NCI-H2029 (cell line): ENCODE measurements around the gene NAA25.
"Not testable (repeated sequence)": the region's sequence is repeated elsewhere in the genome, so short reads cannot be mapped to it uniquely, and the experiment has no call there.

Source experiments
- DNase-seq: peaks from one replicate; lab custom pipeline; 2025; lab: John Stamatoyannopoulos, UW

The NAA25 gene

GRCh38 chr12:112116232-112117060 lies 7.9 kb upstream of the NAA25 start:
- DNase-seq = peak; percentile 65

DNA sequence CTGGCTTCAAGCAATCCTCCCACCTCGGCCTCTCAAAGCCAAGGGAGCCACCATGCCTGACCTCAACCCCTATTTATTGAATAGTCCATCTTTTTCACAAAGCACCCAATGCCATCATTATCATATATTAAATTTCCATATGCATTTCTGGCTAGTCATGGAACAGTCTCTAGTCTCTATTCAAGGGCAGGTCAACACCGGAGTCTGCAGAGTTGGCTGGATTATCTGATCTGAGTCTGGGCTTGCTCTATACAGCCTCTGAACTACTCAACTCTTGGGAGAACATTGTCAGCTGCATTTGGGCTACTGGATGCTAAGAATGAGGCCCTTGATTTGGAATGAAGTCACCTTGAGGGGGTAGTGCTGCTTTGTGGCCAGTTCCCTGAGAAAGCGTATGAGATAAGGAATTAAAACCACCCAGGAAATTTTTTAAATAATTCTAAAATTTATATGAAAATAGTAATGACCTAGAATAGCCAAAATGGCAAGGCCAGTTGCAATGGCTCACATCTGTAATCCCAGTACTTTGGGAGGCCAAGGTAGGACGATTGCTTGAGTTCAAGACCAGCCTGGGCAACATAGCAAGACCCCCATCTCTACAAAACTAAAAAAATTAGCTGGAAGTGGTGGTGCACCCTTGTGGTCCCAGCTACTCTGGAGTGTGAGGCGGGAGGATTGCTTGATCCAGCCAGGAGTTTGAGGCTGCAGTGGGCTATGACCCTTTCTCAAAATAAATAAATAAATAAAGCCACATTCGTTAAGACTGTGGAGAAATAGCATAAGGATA lies 6.9 kb upstream of the NAA25 start:
- no peak for DNase-seq

- DNase-seq = peak; percentile 34
Observed at GRCh38 chr12:112112409-112113133, 4.0 kb upstream of the NAA25 start.

GRCh38 chr12:112111931-112112330 lies 3.3 kb upstream of the NAA25 start:
- no peak for DNase-seq

DNA sequence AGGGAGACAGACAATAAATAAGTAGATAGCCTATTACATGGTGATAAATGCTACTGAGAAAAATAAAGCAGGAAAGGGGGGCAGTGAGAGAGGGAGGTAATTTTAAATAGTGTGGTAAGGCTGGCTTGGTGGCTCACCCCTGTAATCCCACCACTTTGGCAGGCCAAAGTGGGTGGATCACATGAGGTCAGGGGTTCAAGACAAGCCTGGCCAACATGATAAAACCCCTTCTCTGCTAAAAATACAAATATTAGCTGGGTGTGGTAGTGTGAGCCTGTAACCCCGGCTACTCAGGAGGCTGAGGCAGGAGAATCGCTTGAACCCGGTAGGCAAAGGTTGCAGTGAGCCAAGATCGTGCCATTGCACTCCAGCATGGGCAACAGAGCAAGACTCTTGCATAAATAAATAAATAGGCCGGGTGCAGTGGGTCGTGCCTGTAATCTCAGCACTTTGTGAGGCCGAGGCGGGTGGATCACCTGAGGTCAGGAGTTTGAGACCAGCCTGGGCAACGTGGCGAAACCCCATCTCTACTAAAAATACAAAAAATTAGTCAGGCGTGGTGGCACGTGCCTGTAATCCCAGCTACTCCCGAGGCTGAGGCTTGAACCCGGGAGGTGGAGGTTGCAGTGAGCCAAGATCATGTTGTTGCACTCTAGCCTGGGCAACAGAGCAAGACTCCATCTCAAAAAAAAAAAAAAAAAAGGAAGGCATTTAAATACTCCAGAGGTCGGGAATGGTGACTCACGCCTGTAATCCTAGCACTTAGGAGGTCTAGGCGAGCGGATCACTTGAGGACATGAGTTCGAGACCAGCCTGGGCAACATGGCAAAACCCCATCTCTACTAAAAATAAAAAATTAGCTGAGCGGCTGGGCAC lies 2.4 kb upstream of the NAA25 start:
- not testable (repeated sequence) for DNase-seq

DNA sequence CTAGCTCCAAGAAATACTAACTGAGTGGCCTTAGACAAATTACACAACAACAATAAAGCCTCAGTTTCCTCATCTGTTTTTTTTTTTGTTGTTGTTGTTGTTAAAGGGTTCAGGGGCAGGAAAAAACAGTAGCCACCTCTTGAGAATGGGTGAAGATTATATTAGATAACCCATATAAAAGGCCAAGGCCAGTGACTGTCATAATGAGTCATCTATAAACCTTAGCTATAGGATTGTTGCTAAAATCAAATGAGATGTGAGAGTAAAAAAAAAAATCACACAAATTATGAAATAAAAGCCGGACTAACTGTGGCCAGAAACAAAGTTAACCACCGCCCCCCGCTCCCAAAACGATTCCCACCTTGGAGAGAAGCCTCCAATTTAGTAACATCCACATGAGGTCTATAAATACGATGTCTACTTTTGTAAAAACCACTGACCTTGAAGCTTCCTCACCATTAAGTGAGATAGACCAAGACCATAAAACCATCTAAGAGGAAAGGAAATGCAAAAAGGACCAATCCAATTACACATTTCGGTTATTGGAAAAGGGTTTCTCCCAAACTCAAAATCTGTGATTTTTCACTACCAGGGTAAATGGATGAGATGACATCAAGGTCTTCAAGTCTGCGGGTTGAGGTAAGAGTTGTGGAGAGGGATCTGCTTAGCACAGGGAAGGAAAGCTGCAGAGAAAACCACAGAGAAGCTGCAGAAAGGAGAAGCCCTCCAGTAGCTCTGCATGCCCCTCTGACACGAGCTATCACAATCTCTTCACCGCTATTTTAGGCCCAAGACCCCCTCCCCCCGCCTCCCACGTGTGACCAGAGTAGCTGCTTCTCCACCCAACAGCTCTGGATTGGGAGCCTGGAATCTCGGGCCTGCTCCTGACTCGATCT lies 1.0 kb downstream of the NAA25 start:
- no peak for DNase-seq

GRCh38 chr12:112105891-112106290 lies 2.7 kb downstream of the NAA25 start:
- DNase-seq = no peak

DNA sequence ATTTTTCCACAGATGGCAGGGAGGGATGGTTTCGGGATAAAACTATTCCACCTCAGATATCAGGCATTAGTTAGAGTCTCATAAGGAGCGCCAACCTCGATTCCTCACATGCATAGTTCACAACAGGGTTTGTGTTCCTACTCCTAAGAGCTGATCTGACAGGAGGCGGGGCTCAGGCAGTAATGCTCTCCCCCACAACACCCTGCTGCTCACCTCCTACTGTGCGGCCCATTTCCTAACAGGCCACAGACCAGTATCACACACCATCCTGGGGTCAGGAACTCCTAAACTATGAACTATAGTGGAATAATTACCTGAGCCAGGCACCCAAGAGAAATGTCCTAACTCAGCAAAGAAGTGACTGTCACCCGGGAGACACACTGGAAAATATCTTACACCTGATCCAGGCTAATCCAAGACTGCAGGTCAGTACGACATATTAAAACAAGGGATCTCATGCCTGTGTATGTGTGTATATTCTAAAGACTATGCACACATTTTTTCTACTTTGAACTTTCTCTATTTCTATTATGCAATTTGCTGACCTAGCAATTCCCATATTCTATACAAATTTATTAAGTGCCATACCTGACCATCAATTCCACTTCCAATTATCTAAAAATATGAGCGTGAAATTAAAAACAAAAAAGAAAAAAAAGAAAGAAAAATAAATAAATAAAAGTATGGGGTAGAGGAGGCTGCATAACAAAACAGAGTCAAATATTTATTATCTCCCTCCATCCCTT lies 4.7 kb downstream of the NAA25 start:
- DNase-seq = no peak

- DNase-seq = not testable (repeated sequence)
Observed at GRCh38 chr12:112102746-112103145, 5.8 kb downstream of the NAA25 start.

GRCh38 chr12:112102127-112102526 lies 6.5 kb downstream of the NAA25 start:
- DNase-seq = no peak

GRCh38 chr12:112100500-112100899 lies 8.1 kb downstream of the NAA25 start:
- not testable (repeated sequence) for DNase-seq

- no peak for DNase-seq
Observed at GRCh38 chr12:112097641-112098040, 10.9 kb downstream of the NAA25 start.

DNA sequence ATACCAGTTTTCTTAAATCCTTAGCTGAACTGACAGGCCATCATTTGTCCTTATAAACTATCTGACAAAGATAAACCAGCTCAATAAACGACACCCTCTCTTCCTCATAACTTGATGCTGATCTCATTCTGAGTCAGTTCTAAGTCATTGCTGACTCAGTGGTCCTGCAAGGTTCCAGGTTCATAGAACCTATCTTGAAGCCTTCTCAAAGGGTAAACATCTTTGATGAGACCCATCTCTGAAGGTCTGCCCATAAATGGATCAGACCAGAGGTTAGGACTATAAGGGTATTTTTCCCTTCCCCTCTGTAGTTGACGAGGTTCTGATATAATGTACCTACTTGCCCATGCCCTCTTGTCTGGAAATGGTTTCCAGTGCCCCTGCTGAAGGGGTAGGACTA lies 11.9 kb downstream of the NAA25 start:
- DNase-seq = no peak

DNA sequence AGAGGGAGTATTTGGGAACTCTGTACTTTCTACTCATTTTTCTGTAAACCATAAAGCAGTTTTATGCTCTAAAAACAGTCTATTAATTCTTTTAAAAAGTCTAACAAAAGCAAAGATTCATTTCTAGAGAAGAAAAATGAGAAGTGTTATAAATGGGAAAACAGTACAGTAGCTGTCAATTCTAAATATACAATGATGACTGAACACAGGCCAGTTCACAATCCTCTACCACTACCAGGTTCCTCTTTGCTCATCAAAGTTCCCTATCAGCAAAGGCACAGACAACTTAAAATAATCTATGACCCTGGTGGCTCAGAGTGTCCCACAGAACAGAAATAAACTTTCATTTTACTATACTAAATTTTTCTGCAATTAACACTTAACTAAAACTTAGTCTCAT lies 12.5 kb downstream of the NAA25 start:
- DNase-seq = no peak

DNA sequence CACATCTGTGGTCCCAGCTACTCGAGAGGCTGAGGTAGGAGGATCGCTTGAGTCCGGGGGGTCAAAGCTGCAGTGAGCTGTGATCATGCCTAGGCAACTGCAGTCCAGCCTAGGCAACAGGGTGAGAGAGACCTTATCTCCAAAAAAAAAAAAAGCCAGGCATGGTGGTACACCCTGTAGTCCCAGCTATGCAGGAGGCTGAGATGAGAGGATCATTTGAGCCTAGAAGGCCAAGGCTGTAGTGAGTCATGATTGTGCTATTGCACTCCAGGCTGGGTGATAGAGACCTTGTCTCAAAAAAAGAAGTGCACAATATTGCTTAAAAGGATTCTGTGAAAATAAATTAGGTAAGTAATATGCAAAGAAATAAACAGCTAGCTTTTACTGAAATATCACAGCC lies 17.0 kb downstream of the NAA25 start:
- no peak for DNase-seq

GRCh38 chr12:112087851-112088250 lies 20.7 kb downstream of the NAA25 start:
- no peak for DNase-seq

GRCh38 chr12:112087055-112087850 lies 21.3 kb downstream of the NAA25 start:
- no peak for DNase-seq

DNA sequence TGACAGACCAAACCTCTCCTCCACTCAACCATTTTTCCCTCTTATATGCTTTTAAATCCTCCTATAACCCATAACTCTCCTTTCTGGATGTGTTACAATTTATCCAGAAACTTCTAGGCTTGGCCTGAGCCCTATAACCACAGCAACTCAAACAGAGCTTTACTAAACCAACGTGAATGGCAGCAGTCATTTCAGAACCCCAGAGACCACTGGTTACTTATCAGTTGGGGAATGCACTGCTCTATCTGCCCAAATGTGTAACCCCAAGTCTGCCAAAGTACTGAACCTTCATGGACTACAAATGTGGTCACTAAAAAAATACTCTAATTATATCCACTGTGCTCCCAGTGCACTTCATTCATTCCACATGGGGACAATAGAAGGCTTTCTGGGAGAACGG lies 42.0 kb downstream of the NAA25 start:
- DNase-seq = no peak

DNA sequence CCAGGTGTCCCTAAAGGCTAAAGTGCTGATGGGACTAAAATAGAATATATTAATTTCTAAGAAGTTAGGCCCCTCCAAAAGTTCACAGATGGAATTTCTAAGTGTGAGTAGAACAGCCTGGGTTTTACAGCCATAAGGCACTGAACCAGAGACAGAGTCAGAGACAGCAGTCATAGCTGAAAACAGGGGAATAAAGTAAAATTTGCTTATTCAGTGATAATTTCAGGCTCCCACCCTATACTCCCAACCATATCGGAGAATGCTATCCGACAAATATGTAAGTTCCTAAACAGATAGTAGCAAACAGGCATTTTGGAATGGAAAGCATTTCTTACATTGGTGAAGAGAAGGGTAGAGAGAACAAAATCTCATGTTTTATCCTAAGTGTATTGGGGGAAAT lies 45.3 kb downstream of the NAA25 start:
- DNase-seq = no peak
